Kidney (tissue), 14 donors: ENCODE results near the gene CELF1. TPM values are rescaled to one million over a fixed set of nuclear protein-coding genes. Genes with fewer than 3 reads are reported as not detected.
"Not testable (repeated sequence)": the region's sequence is repeated elsewhere in the genome, so short reads cannot be mapped to it uniquely, and the experiment has no call there.

Experiments used
- DNase-seq, 5 donors: peaks; one replicate each; pipeline ENCODE4 v3.0.0-alpha.2; 2013 to 2020
- FAIRE-seq: peaks from 2 replicates; lab custom pipeline; 2012; peaks lifted over from hg19 to GRCh38; lab: Jason Lieb, UNC
- H3K27ac ChIP-seq, 2 donors: one replicate each; pipeline ENCODE4 v1.7.0; 2013; ENCODE audit warnings: low read depth in 2 of 2, low read length in 2 of 2, inconsistent platforms in 1 of 2
- H3K27me3 ChIP-seq: one replicate; pipeline ENCODE4 v1.7.1; 2013; ENCODE audit warnings: low read length, inconsistent platforms; ENCODE audit not compliant: control insufficient read depth, insufficient read depth
- H3K36me3 ChIP-seq, 3 donors: one replicate each; pipeline versions ENCODE4 v1.7.0 to v1.7.1; 2013; ENCODE audit warnings: low read length in 3 of 3, control low read depth in 1 of 3, inconsistent platforms in 1 of 3; ENCODE audit not compliant: insufficient read depth in 3 of 3, control insufficient read depth in 2 of 3
- H3K4me1 ChIP-seq, 3 donors: one replicate each; pipeline versions ENCODE4 v1.7.0 to v1.7.1; 2013; ENCODE audit warnings: low read length in 3 of 3, inconsistent platforms in 1 of 3, low read depth in 1 of 3; ENCODE audit not compliant: control insufficient read depth in 2 of 3, insufficient read depth in 2 of 3
- H3K4me3 ChIP-seq, 3 donors: one replicate each; pipeline versions ENCODE4 v1.7.0 to v1.8.1; 2013; ENCODE audit warnings: low read length in 3 of 3, control low read depth in 1 of 3, inconsistent platforms in 1 of 3
- H3K9ac ChIP-seq, 3 donors: one replicate each; pipeline versions ENCODE4 v1.7.0 to v1.7.1; 2013; ENCODE audit warnings: low read length in 3 of 3, control low read depth in 1 of 3, inconsistent platforms in 1 of 3
- H3K9me3 ChIP-seq, 3 donors: one replicate each; pipeline versions ENCODE4 v1.7.0 to v1.7.1; 2013; ENCODE audit warnings: low read length in 3 of 3, control low read depth in 1 of 3, inconsistent platforms in 1 of 3; ENCODE audit not compliant: control insufficient read depth in 2 of 3, insufficient read depth in 1 of 3
- CTCF ChIP-seq: IDR thresholded peaks from 3 replicates; pipeline ENCODE4 v1.5.1; 2012; ENCODE audit warnings: mild to moderate bottlenecking, moderate library complexity, borderline replicate concordance; ENCODE audit not compliant: insufficient read depth; ENCODE audit errors: extremely low read depth
- intact Hi-C: fragments of 100-400 bp; cut with DNase I; formaldehyde crosslinking; loops from one replicate; pipeline ENCODE4 v1.11.1; 2022
- polyA plus RNA-seq: library from polyadenylated mRNA; stranded (reverse); fragments of 350-450 nt; fragmentation: Illumina TruSeq; extraction: RNeasy Lipid Tissue Mini Kit (QIAGEN cat#74804); gene quantifications from one replicate; pipeline ENCODE4 v1.2.3, GENCODE V29; 2014; ENCODE audit warnings: low read depth, low replicate concordance; ENCODE audit not compliant: insufficient read depth
- total RNA-seq: library from RNA; stranded (reverse); fragmentation: NEBNext Ultra II Directional; extraction: Animal tissue kit (Norgen Biotek cat#: 25700); gene quantifications from one replicate; pipeline ENCODE4 v1.2.1, GENCODE V29; 2021
- donor health status: control.
- donor health status: control.
- donor health status: control.
- donor health status: control.
- donor health status: control.
- donor health status: DM: yes; HTN: yes; CAD: no.
- donor health status: Normal renal cell carcinoma (clear cell type).

The CELF1 gene
- total and polyA plus RNA-seq, 2 donors from 2014 or later: 30.8 to 115 TPM

DNA sequence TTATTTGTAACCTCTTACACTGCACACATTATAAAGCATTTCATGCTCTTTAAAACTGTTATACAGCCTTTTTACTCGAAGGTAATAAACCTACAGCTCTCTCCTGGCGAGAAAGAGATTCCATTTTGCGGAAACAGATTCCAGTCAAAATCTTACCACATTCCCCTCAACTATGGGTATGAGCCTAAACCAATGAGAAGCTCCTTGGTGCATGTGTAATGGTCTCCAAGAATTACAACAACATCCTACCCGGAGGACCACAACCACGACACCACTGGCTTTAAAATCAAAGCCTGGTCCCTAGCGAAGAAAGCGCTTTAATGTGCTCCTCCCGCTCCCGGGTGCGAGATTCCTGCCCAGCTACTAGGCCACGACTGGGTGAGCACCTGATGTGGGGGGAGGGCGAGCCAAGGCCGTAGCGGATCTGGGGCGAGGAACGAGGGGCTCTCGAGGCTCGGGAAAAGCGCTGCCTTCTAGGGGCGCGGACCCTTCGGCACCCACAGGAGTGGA, 821 bp downstream of the CELF1 start:
- FAIRE-seq: no peak
- intact Hi-C loops: no loop called here
- H3K36me3 ChIP-seq: no peaks in the 10 kb centered on the region
- H3K27me3 ChIP-seq: no peaks in the 10 kb centered on the region
- peak overlapping the region; percentile 58 to 92 (median 70) for H3K4me3 ChIP-seq
- H3K4me1 ChIP-seq: peaks cover 0 to 17% (median 9%) of the 10 kb centered on the region in 3 donors
- H3K9me3 ChIP-seq: no peaks in the 10 kb centered on the region
- no peak for TF ChIP-seq CTCF
- DNase-seq: peak in 4 of 5 donors; percentile 67 to 83 (median 74)
- H3K9ac ChIP-seq: peak overlapping the region; percentile 55 to 95 (median 89)
- peak overlapping the region; percentile 69 to 93 for H3K27ac ChIP-seq

GRCh38 chr11:47551086-47551485, 1.8 kb downstream of the CELF1 start:
- no peak for TF ChIP-seq CTCF
- Histone ChIP-seq H3K4me3 (peak overlapping the region; percentile 16 to 92 (median 58)), H3K9ac (peak overlapping the region in 2 of 3 donors; percentile 12 to 19), H3K27ac (peak overlapping the region; percentile 4 to 41), H3K9me3 (no peaks in the 10 kb centered on the region), H3K27me3 (no peaks in the 10 kb centered on the region), H3K4me1 (peaks cover 0 to 17% (median 9%) of the 10 kb centered on the region in 3 donors), H3K36me3 (no peaks in the 10 kb centered on the region)
- intact Hi-C loops: no loop called here
- no peak for FAIRE-seq
- DNase-seq: no peak

DNA sequence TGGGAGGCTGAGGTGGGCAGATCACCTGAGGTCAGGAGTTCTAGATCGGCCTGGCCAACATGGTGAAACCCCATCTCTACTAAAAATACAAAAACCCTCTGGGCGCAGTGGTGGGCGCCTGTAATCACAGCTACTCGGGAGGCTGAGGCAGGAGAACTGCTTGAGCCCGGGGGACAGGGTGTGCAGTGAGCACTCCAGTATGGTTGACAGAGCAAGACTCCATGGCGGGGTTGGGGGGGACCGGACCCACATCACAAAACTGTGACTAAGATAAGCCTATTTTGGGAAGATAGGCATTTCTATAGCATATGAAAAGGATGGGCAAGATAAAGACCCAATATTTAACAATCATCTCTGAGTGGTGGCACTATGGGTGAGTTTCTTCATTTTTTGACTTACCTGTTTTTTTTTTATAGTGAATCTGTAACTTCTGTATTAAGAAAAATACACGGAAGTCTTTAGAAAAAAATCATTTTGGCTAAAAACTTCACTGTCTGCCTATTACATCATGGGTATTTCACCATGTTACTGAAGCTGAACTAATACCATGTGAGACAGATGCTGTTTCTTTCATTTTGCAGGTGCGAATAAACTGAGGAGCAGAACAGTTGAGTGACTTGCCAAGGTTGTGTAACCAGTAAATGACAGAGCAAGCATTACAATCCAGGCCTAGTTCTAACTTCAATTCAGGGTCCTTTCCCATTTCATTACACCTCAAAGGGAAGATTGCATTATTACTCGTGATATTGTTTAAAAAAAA, 2.5 kb downstream of the CELF1 start:
- intact Hi-C loops: no loop called here
- peaks cover 0 to 17% (median 9%) of the 10 kb centered on the region in 3 donors for H3K4me1 ChIP-seq
- TF ChIP-seq CTCF: no peak
- peak overlapping the region in 1 of 3 donors; percentile 92 for H3K4me3 ChIP-seq
- no peak overlapping the region for H3K27ac ChIP-seq
- no peaks in the 10 kb centered on the region for H3K27me3 ChIP-seq
- no peak for FAIRE-seq
- no peaks in the 10 kb centered on the region for H3K9me3 ChIP-seq
- H3K9ac ChIP-seq: peak overlapping the region in 1 of 3 donors; percentile 19
- DNase-seq: no peak
- no peaks in the 10 kb centered on the region for H3K36me3 ChIP-seq

DNA sequence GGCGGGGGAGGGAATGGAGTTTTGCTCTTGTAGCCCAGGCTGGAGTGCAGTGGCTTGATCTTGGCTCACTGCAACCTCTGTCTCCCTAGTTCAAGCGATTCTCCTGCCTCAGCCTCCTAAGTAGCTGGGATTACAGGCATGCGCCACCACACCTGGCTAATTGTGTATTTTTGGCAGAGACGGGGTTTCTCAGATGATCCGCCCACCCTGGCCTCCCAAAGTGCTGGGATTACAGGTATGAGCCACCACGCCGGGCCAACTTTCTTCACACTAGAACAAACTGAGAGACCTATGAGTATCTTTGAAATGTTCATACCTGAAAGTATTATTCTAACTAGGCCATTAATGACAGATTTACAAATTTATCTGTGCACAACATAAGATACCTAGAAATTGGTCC, 6.7 kb downstream of the CELF1 start:
- H3K36me3 ChIP-seq, H3K9ac ChIP-seq, FAIRE-seq, H3K27ac ChIP-seq, intact Hi-C loops, H3K4me3 ChIP-seq, DNase-seq, H3K27me3 ChIP-seq, H3K9me3 ChIP-seq: not testable (repeated sequence)
- peaks cover 0 to 14% (median 3%) of the 10 kb centered on the region in 3 donors for H3K4me1 ChIP-seq
